Measurements from ENCODE around the gene USP31.
"Not testable (repeated sequence)": the region's sequence is repeated elsewhere in the genome, so short reads cannot be mapped to it uniquely, and the experiment has no call there.

The USP31 gene

DNA sequence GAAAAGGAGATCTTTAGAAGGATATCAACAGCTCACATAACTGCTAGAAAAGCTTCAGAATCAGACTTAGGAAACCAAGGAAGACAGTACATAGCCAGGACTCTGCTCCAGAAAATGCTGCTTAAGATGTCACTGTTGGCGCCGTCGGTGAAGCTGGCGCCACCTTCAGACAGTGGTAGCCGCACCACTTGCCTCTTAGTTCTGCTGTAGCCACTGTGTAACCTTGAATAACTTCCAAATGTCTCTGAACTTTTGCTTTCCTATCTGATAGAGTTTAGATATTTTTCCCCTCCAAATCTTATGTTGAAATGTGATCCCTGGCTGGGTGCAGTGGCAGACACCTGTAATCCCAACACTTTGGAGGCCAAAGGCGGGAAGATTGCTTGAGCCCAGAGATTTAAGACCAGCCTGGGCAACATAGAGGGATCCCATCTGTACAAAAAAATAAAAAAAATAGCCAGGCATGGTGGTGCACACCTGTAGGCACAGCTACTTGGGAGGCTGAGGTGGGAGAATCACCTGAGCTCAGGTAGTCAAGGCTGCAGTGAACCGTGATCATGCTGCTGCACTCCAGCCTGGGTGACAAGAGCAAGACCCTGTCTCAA, 6.3 kb upstream of the USP31 start:
- no peak for DNase-seq

- no peak for DNase-seq
Measured at GRCh38 chr16:23152386-23153178, 3.3 kb upstream of the USP31 start.

DNA sequence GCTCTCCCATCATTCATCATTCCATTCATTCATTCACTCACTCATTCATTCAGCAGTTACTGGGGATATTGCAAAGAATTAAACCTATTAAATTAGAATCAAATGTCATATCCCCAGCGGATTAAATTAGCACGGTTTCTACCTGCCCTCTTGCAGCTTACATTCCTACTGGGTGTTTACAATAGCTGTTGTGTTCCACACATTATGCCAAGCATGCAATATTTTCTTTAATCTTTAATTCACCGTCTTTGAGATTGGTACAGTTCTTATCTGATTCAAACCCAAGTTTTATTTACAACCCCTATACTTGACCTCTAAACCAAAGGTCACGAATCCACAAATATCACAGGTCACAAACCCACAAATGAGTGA, 727 bp upstream of the USP31 start:
- no peak for DNase-seq

- DNase-seq = no peak
Measured at GRCh38 chr16:23148513-23149266, 562 bp downstream of the USP31 start.

DNA sequence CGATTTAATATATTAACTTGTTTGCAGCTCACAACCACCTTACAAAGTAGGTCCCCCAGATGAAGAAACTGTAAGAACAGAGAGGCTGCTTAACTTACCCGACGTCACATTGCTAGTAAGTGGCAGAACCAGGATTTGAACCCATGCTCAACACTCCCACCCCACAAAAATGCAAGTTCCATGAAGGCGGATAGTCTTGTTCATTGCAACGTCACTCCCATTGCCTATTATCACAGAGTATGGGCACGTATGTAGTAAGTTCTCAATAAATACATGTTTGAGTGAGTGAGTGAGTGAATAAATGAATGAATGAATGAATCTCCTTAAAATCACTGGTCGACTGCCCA, 1.1 kb downstream of the USP31 start:
- DNase-seq = no peak

DNA sequence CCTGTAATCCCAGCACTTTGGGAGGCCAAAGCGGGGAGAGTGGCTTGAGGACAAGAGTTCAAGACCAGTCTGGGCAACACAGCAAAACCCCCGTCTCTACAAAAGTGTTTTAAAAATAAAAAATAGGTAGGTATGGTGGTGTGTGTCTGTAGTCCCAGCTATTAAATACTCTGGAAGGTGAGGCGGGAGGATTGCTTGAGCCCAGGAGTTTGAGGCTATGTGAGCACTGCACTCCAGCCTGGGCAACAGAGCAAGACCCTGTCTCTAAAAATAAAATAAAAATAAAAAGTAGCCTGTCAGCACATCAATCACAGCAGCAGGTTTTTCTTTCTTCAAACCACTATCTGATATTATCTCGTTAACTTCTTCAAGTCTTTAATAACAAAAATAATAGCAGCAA, 1.6 kb downstream of the USP31 start:
- DNase-seq = no peak

DNA sequence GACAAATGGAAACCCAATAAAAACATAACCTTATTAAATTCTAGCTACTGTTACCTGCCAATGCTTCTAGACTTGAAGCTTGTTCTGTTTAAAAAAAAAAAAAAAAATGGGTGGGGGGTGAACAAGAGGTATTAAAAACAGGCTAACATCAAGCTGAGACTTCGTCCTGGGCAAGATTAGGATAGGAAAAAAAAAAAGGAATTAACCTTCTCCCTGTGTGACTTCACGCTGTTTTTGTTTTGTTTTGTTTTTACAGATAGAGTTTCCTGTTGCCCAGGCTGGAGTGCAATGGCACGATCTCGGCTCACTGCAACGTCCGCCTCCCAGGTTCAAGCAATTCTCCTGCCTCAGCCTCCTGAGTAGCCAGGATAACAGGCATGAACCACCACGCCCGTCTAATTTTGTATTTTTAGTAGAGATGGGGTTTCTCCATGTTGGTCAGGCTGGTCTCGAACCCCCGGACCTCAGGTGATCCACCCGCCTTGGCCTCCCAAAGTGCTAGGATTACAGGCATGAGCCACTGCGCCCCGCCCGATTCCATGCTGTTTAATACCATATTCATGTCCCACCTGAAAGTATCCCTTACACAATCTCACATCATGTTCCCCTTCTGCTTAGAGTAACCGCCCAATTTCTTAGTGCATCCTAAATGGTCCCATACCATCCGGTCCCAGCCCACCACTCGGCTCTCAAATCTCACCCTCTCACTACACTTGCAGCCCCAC, 2.2 kb downstream of the USP31 start:
- no peak for DNase-seq

- no peak for DNase-seq
Measured at GRCh38 chr16:23145608-23146007, 3.6 kb downstream of the USP31 start.

GRCh38 chr16:23145186-23145585, 4.1 kb downstream of the USP31 start:
- DNase-seq = no peak

DNA sequence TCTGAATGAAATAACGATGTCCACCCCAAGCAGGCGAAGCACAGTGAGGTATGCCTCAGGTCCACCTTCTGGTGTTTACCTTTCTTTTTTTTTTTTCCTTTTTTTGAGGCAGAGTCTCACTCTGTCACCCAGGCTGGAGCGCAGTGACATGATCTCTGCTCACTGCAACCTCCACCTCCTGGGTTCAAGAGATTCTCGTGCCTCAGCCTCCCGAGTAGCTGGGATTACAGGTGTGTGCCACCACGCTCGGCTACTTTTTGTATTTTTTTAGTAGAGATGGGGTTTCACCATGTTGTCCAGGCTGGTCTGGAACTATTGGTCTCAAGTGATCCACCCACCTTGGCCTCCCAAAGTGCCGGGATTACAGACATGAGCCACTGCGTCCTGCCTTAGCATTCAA, 4.9 kb downstream of the USP31 start:
- not testable (repeated sequence) for DNase-seq

GRCh38 chr16:23143391-23143790, 5.9 kb downstream of the USP31 start:
- DNase-seq = no peak

DNA sequence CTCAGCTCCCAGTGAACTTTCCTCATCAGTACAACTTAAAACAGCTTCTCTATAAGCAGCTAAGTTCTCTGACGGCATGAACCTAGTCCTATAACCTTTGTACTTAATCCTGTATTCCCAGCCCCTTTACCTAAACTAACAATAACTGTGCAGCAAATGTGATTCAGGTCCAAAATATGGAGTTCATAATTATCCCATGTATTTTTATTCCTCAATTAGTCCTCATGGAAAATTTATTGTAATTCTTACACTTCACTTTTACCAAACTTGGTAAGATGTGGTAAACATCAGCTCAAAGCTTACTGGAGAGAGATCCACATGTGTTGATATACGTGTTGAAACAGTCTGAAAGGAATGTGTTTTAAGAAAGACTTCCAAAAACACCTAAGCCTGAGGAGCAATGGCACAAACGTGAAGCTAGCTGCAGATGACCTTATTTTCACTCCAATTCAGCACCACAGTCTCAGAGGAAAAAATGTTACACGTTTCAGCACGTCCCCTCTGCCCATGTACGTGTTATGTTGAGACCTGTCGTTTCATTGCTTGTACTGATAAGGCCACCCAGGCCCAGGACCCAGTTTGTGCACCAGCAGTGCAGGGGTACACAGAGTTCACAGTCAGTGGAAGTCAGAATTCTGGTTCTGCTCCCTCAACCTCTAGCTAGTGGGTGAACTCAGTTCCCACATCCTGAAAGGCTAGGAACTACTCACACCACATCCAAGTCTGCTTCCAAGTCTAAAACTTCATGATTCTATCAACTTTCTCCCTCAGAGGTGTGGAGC, 7.1 kb downstream of the USP31 start:
- DNase-seq = no peak

DNA sequence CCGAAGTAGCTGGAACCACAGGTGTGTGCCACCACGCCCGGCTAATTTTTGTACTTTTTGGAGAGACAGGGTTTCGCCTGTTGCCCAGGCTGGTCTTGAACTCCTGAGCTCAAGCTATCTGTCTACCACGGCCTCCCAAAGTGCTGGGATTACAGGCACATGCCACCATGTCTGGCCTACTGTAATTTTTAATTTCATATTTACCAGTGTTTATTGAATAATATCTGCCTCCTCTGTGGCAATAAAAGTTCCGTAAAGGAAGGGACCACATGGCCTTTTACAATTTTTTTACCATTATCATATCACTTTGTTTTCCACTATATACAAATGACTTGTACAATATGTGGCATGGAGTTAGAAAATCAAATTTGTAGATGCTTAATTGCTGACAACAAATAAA, 7.8 kb downstream of the USP31 start:
- DNase-seq = no peak

DNA sequence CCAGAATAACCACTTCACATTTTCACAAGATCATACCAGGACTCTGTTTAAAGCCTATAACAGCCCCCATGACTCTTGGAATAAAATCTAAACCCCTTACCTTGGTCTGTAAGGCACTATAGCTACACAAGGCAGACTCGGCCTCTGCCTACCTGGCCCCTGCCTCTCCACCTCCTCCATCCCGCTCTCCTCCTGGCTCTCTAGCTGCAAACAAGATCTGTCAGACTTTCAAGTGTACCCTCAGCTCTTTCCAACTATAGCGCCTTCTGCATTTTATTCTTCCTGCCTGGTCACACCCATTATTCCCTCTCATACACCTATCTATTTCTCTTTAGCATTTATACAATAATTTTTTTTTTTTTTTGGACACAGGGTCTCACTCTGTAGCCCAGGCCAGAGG, 8.2 kb downstream of the USP31 start:
- no peak for DNase-seq

DNA sequence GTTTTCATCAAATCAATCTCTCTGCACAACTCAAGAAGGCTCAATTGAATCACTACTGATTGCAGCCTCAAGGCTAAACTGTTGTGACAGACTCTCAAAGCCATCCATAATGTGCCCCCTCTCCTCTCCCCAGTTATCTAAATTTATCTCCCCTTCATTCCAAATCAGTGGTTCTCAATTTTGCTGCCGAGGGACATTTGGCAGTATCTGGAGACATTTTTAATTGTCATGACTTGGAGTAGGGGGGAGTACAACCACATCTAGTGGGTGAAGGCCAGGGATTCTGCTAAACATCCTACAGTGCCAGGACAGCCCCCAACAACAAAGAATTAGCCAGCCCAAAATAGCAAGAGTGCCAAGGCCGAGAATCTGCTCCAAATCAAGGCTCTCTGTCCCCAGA, 9.1 kb downstream of the USP31 start:
- no peak for DNase-seq

DNA sequence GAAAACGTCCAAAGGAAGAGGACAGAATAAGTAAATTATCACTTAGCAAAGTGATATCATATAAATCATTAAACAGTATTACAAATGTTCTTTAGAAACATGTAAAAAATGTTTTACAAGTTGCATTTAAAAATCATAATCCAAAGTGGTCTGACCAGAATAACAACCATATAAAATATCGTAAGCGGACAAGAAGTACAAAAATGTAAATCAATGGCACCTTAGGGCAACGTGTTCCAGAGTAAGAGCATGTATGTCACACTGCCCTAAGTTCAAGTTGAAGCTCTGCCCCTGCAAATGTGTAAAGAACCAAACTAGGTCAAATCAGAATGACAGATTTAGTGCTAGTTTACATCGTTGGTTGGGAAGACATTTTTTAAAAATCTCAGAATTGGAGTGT, 11.4 kb downstream of the USP31 start:
- no peak for DNase-seq

- no peak for DNase-seq
Measured at GRCh38 chr16:23137256-23137655, 12.0 kb downstream of the USP31 start.

- DNase-seq = no peak
Measured at GRCh38 chr16:23134274-23134673, 15.0 kb downstream of the USP31 start.

DNA sequence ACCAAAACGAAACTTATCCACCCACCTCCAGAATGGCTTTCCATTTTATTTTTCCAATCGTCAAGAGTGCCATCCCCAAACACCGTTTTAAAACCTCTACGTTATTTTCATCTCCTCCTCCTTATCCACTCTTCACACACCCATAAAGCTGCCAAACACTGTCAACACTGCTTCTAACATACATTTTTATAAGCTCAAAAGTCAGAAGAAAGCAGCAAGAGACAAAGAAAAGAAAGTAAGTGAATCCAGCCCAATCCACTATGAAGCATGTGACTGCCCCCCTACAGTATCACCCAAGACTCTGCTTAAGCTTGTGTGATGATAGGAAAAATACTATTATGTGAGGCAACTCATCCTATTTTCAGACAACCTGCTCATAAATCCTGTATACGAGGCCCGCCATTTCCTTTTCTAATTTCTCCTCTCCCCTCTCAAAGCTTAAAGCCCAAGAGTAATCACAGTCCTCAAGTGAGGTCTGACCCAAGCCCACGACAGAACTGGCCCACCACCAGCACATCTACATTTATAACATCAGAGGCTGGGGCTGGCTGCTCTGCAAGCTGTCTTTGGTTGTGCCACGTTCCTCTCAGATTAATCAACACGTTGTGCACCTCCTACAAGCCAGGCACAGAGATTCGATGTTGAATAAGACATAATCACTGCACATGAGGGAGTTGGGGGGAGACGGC, 16.3 kb downstream of the USP31 start:
- DNase-seq = no peak

- DNase-seq = no peak
Measured at GRCh38 chr16:23131931-23132621, 17.2 kb downstream of the USP31 start.

GRCh38 chr16:23131436-23131835, 17.8 kb downstream of the USP31 start:
- no peak for DNase-seq

GRCh38 chr16:23131036-23131435, 18.2 kb downstream of the USP31 start:
- DNase-seq = no peak

All from SIG-M5 (cell line).